Ovary (tissue), 9 donors: Measurements from ENCODE around the gene CDKL4. TPM values are rescaled to one million over a fixed set of nuclear protein-coding genes. Genes with fewer than 3 reads are reported as not detected.

Experiments
- DNase-seq, 5 donors: peaks; one replicate each; pipeline ENCODE4 v3.0.0-alpha.2; 2019 to 2020
- H3K27ac ChIP-seq, 2 donors: fragments of 200-600 bp; one replicate each; pipeline versions ENCODE4 v1.5.1 to v1.8.0; 2019 to 2022
- H3K27me3 ChIP-seq: fragments of 200-600 bp; one replicate; pipeline ENCODE4 v1.8.0; 2022
- H3K36me3 ChIP-seq: fragments of 200-600 bp; sonication (generic); one replicate; pipeline ENCODE4 v1.5.1; 2019
- H3K4me1 ChIP-seq: one replicate; pipeline ENCODE4 v1.8.1; 2013; ENCODE audit warnings: mild to moderate bottlenecking, moderate library complexity; ENCODE audit not compliant: insufficient read depth
- H3K4me3 ChIP-seq: fragments of 200-600 bp; sonication (generic); one replicate; pipeline ENCODE4 v1.5.1; 2017
- H3K9me3 ChIP-seq, 2 donors: fragments of 200-600 bp in 1 of 2; sonication (generic) in 1 of 2; one replicate each; pipeline versions ENCODE4 v1.5.1 to v1.8.1; 2013 to 2019; ENCODE audit warnings: mild to moderate bottlenecking in 1 of 2, moderate library complexity in 1 of 2
- CTCF ChIP-seq, 3 donors: fragments of 450-650 bp in 2 of 3; fragments of 200-600 bp in 1 of 3; IDR thresholded peaks; one replicate each; pipeline versions ENCODE4 v1.5.1 to v1.8.0; 2016 to 2022; ENCODE audit warnings: antibody characterized with exemption in 3 of 3, mild to moderate bottlenecking in 1 of 3
- EP300 ChIP-seq: sonication (generic); formaldehyde crosslinking; IDR thresholded peaks from one replicate; pipeline ENCODE4 v1.6.1; 2017; ENCODE audit warnings: antibody characterized with exemption
- POLR2A ChIP-seq: fragments of 450-650 bp; IDR thresholded peaks from one replicate; pipeline ENCODE4 v1.6.1; 2017; ENCODE audit warnings: antibody characterized with exemption, mild to moderate bottlenecking, moderate library complexity
- WGBS, 3 donors: extraction: QIAGEN DNeasy Blood & Tissue Kit in 1 of 3; methylation state at CpG; one replicate each; pipeline versions ENCODE4 v1.1.5 to v1.1.7; 2013 to 2017; 5-methylcytosine and 5-hydroxymethylcytosine counted together
- intact Hi-C, 4 donors: fragments of 100-400 bp; cut with DNase I; formaldehyde crosslinking; loops; one replicate each; pipeline versions ENCODE4 v1.11.0 to v1.15.1; 2022 to 2023
- polyA plus RNA-seq, 2 donors: library from polyadenylated mRNA; stranded (reverse); fragments of 200-250 nt in 1 of 2; fragments of 350-450 nt in 1 of 2; fragmentation: Illumina TruSeq in 1 of 2; extraction: RNeasy Lipid Tissue Mini Kit (QIAGEN cat#74804) in 1 of 2; gene quantifications; one replicate each; pipeline ENCODE4 v1.2.3, GENCODE V29; 2013 to 2014
- total RNA-seq, 7 donors: library from RNA; depleted of rRNA in 2 of 7; stranded (reverse); fragments of >200 nt in 2 of 7; fragmentation: NEBNext Ultra II Directional in 3 of 7; extraction: Animal tissue kit (Norgen Biotek cat#: 25700) in 3 of 7; gene quantifications; one replicate each; pipeline versions ENCODE4 v1.1.0 to v1.2.4, GENCODE V29; 2016 to 2023
- donor health status: DM: no; HTN: no; CAD: no; lungs with moderate emphysema.
- donor health status: DM: no; HTN: no; CAD: no.
- donor health status: Bipolar disorder and iron deficiency.
- donor health status: DM: yes; HTN: yes; CAD: no.
- donor health status: DM: no; HTN: no; CAD: no.
- donor health status: DM: yes; HTN: yes; CAD: no.

The CDKL4 gene
- total and polyA plus RNA-seq, 9 donors = 0.12 to 2.7 (median 1.1) TPM; not detected in 1

- H3K27ac ChIP-seq = no peak overlapping the region
- intact Hi-C loops = loop anchor here in 1 of 4 donors (10.0 kb wide), 1 partner anchor 52 kb away; no protein-coding TSS in a partner anchor
- no peak for DNase-seq
- H3K27me3 ChIP-seq = no peaks in the 10 kb centered on the region
- H3K4me1 ChIP-seq = no peaks in the 10 kb centered on the region
- H3K4me3 ChIP-seq = no peak overlapping the region
- WGBS, 3 donors = 82 to 86% (median 83%) methylated on average over 12 of the region's 12 CpGs
- TF ChIP-seq EP300 (no peak), CTCF (IDR thresholded peaks at IDR 0.05) (no peak), POLR2A (no peak)
- H3K9me3 ChIP-seq = no peaks in the 10 kb centered on the region
- H3K36me3 ChIP-seq = no peaks in the 10 kb centered on the region
These were observed 27.2 kb downstream of the CDKL4 start for GRCh38 chr2:39216346-39217191.

GRCh38 chr2:39215545-39215944, 28.2 kb downstream of the CDKL4 start:
- Histone ChIP-seq H3K4me1 (no peaks in the 10 kb centered on the region), H3K36me3 (no peaks in the 10 kb centered on the region), H3K27ac (no peak overlapping the region), H3K27me3 (no peaks in the 10 kb centered on the region), H3K4me3 (no peak overlapping the region), H3K9me3 (no peaks in the 10 kb centered on the region)
- intact Hi-C loops = loop anchor here in 1 of 4 donors (10.0 kb wide), 1 partner anchor 51 kb away; no protein-coding TSS in a partner anchor
- 76 to 90% (median 78%) methylated on average over 2 of the region's 2 CpGs for WGBS, 3 donors
- TF ChIP-seq EP300 = no peak
- no peak for TF ChIP-seq CTCF (IDR thresholded peaks at IDR 0.05)
- no peak for TF ChIP-seq POLR2A
- no peak for DNase-seq

GRCh38 chr2:39213015-39213414, 30.8 kb downstream of the CDKL4 start:
- no peaks in the 10 kb centered on the region for H3K4me1 ChIP-seq
- no peak overlapping the region for H3K27ac ChIP-seq
- WGBS, 3 donors = 94 to 99% (median 96%) methylated on average over 1 of the region's 1 CpG
- no peaks in the 10 kb centered on the region for H3K27me3 ChIP-seq
- H3K36me3 ChIP-seq = no peaks in the 10 kb centered on the region
- DNase-seq = no peak
- H3K9me3 ChIP-seq = no peaks in the 10 kb centered on the region
- intact Hi-C loops = loop anchor here in 1 of 4 donors (10.0 kb wide), 1 partner anchor 48 kb away; no protein-coding TSS in a partner anchor
- no peak for TF ChIP-seq EP300
- TF ChIP-seq POLR2A = no peak
- TF ChIP-seq CTCF (IDR thresholded peaks at IDR 0.05) = no peak
- no peak overlapping the region for H3K4me3 ChIP-seq

DNA sequence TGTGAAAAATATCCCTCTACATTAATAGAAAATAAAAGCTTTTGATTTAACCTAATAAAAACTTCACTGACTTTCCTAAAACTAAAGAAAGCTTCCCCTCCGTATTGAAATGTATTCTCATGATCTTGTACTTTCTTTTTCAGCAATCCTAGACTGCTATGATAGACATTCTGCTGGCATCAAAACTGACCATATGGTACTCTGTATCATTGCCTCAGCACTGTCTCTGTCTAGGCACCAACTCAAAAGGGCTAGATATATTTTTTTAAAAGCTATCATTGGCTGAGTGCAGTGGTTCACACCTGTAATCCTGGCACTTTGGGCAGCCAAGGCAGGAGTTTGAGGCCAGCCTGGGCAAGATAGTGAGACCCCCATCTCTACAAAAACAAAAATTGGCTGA, 32.9 kb downstream of the CDKL4 start:
- H3K27me3 ChIP-seq = no peaks in the 10 kb centered on the region
- WGBS, 3 donors = 71 to 75% (median 74%) methylated on average over 1 of the region's 1 CpG

More for the DNA sequence above, 32.9 kb downstream of the CDKL4 start:
- TF ChIP-seq CTCF (IDR thresholded peaks at IDR 0.05) (no peak), EP300 (no peak), POLR2A (no peak)
- H3K9me3 ChIP-seq = no peaks in the 10 kb centered on the region
- no peak overlapping the region for H3K27ac ChIP-seq
- intact Hi-C loops = loop anchor here in 1 of 4 donors (10.0 kb wide), 1 partner anchor 46 kb away; no protein-coding TSS in a partner anchor
- no peaks in the 10 kb centered on the region for H3K4me1 ChIP-seq
- H3K36me3 ChIP-seq = no peaks in the 10 kb centered on the region
- DNase-seq = no peak
- H3K4me3 ChIP-seq = no peak overlapping the region
